ENCODE measurements around the gene PCDH8.

DNA sequence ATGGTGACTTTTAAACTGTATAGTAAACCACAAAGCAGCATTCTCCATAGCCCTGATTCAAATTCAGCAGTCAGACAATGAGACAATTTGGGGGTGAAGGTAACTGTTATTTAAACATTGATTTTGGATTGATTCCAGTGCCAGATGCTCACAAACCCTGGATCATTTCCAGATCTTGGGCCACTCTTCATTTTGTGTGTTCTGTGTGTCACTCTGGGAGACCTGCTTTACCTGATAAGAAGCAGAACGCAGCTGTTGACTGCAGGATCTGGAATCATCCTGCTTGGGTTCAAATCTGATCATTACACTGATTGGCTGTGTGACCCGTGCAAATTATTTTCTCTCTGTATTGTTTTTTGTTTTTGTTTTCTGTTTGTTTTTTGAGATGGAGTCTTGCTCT, 4.0 kb upstream of the PCDH8 start:
- TF ChIP-seq, protein P1, sequence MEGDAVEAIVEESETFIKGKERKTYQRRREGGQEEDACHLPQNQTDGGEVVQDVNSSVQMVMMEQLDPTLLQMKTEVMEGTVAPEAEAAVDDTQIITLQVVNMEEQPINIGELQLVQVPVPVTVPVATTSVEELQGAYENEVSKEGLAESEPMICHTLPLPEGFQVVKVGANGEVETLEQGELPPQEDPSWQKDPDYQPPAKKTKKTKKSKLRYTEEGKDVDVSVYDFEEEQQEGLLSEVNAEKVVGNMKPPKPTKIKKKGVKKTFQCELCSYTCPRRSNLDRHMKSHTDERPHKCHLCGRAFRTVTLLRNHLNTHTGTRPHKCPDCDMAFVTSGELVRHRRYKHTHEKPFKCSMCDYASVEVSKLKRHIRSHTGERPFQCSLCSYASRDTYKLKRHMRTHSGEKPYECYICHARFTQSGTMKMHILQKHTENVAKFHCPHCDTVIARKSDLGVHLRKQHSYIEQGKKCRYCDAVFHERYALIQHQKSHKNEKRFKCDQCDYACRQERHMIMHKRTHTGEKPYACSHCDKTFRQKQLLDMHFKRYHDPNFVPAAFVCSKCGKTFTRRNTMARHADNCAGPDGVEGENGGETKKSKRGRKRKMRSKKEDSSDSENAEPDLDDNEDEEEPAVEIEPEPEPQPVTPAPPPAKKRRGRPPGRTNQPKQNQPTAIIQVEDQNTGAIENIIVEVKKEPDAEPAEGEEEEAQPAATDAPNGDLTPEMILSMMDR (IDR thresholded peaks at IDR 0.05; ENCODE audit: insufficient read depth, low read length, poor library complexity, severe bottlenecking) = no peak
- TF ChIP-seq EZH2phosphoT487 (conservative IDR thresholded peaks at IDR 0.05; ENCODE audit: low read length) = no peak

All from SU-DHL-6 (cell line).